Effector memory CD8-positive, alpha-beta T cell (primary cell): ENCODE data around the gene KCNH1.

Experiments used
- ATAC-seq: fragments of 150-1000 bp; cut with Tn5 transposase; replicated peaks from 2 replicates; pipeline ENCODE4 v1.10.0; 2021; ENCODE audit warnings: mild to moderate bottlenecking, moderate library complexity
- DNase-seq, 3 experiments: peaks; one replicate each; pipeline ENCODE4 v3.0.0; 2021
- H3K27ac Mint-ChIP-seq, 2 donors: one replicate each; pipeline ENCODE4 v1.8.0; 2022; ENCODE audit warnings: mild to moderate bottlenecking in 2 of 2, mixed read lengths in 2 of 2, moderate library complexity in 2 of 2
- H3K27me3 Mint-ChIP-seq, 2 donors: one replicate each; pipeline ENCODE4 v1.8.0; 2022; ENCODE audit warnings: mixed read lengths in 2 of 2
- H3K36me3 Mint-ChIP-seq: one replicate; pipeline ENCODE4 v1.8.0; 2022; ENCODE audit warnings: mild to moderate bottlenecking, moderate library complexity, mixed read lengths; ENCODE audit not compliant: insufficient read depth
- H3K4me1 Mint-ChIP-seq, 2 donors: one replicate each; pipeline ENCODE4 v1.8.0; 2022; ENCODE audit warnings: low read depth in 2 of 2, mixed read lengths in 2 of 2
- H3K4me3 Mint-ChIP-seq, 2 donors: one replicate each; pipeline ENCODE4 v1.8.0; 2022; ENCODE audit warnings: mild to moderate bottlenecking in 2 of 2, mixed read lengths in 2 of 2, moderate library complexity in 2 of 2
- H3K9me3 Mint-ChIP-seq, 2 donors: one replicate each; pipeline ENCODE4 v1.8.0; 2022; ENCODE audit warnings: mixed read lengths in 2 of 2

The KCNH1 gene

DNA sequence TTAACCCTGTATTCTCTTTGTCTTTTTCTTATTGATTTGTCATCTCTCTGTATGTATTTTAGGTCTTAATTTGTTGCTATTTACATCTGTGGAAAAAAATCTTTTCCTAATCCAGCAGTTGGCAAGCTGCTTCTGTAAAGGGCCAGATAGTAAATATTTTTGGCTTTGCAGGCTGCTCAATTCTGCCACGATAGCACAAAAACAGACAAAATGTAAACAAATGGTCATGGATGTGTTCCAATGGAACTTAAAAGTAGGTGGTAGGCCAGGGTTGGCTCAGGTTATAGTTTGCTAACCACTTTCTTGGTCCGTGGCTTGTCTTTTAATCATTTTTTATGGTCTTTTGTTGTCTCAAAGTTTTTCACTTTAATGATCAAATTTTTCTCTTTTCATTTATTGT, 433.4 kb downstream of the KCNH1 start:
- H3K4me3 Mint-ChIP-seq = no peak overlapping the region
- H3K36me3 Mint-ChIP-seq = no peaks in the 10 kb centered on the region
- no peaks in the 10 kb centered on the region for H3K9me3 Mint-ChIP-seq
- DNase-seq = no peak
- H3K4me1 Mint-ChIP-seq = peaks cover 0 to 5% of the 10 kb centered on the region in 2 donors
- H3K27ac Mint-ChIP-seq = no peak overlapping the region
- ATAC-seq = no peak
- no peaks in the 10 kb centered on the region for H3K27me3 Mint-ChIP-seq

- DNase-seq = no peak
- Mint-ChIP-seq H3K9me3 (no peaks in the 10 kb centered on the region), H3K27ac (no peak overlapping the region), H3K27me3 (no peaks in the 10 kb centered on the region), H3K4me3 (no peak overlapping the region), H3K4me1 (peaks cover 0 to 5% of the 10 kb centered on the region in 2 donors), H3K36me3 (no peaks in the 10 kb centered on the region)
- ATAC-seq = no peak
Measured at GRCh38 chr1:210700083-210700482, 433.9 kb downstream of the KCNH1 start.

DNA sequence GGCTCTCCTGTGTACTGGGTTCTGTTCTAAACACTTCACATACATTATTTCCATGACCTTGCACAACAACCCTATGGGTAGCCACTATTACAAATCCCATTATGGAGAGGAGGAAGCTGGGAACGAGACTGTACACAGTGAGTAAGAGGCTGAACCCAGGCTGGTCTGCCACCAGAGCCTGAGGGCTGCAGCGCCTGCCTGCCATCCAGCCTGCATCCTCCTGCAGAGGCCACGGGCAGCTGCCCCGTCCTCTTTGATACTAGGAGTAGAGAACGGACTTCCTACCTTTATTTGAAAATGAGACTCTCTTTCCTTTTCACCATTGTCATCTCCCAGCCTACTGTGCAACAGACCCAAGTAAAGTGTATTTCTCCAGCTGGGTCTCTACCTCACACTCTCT, 435.3 kb downstream of the KCNH1 start:
- H3K4me3 Mint-ChIP-seq = no peak overlapping the region
- no peak for DNase-seq
- H3K4me1 Mint-ChIP-seq = peaks cover 0 to 5% of the 10 kb centered on the region in 2 donors
- H3K27ac Mint-ChIP-seq = no peak overlapping the region
- H3K9me3 Mint-ChIP-seq = no peaks in the 10 kb centered on the region
- H3K36me3 Mint-ChIP-seq = no peaks in the 10 kb centered on the region
- no peak for ATAC-seq
- H3K27me3 Mint-ChIP-seq = no peaks in the 10 kb centered on the region

GRCh38 chr1:210697185-210697584, 436.8 kb downstream of the KCNH1 start:
- Mint-ChIP-seq H3K36me3 (no peaks in the 10 kb centered on the region), H3K4me1 (peaks cover 5 to 10% of the 10 kb centered on the region in 2 donors), H3K27ac (no peak overlapping the region), H3K4me3 (no peak overlapping the region), H3K9me3 (no peaks in the 10 kb centered on the region), H3K27me3 (no peaks in the 10 kb centered on the region)
- DNase-seq = no peak
- ATAC-seq = no peak

GRCh38 chr1:210696709-210697108, 437.2 kb downstream of the KCNH1 start:
- Mint-ChIP-seq H3K4me1 (peaks cover 5 to 10% of the 10 kb centered on the region in 2 donors), H3K27me3 (no peaks in the 10 kb centered on the region), H3K9me3 (no peaks in the 10 kb centered on the region), H3K4me3 (no peak overlapping the region), H3K36me3 (no peaks in the 10 kb centered on the region), H3K27ac (no peak overlapping the region)
- no peak for DNase-seq
- no peak for ATAC-seq

- Mint-ChIP-seq H3K9me3 (no peaks in the 10 kb centered on the region), H3K36me3 (no peaks in the 10 kb centered on the region), H3K27ac (no peak overlapping the region), H3K27me3 (no peaks in the 10 kb centered on the region), H3K4me1 (peaks cover 5 to 10% of the 10 kb centered on the region in 2 donors), H3K4me3 (no peak overlapping the region)
- DNase-seq (no peak), ATAC-seq (no peak)
Measured at GRCh38 chr1:210695026-210695425, 438.9 kb downstream of the KCNH1 start.

- ATAC-seq = no peak
- Mint-ChIP-seq H3K36me3 (no peaks in the 10 kb centered on the region), H3K9me3 (no peaks in the 10 kb centered on the region), H3K27me3 (no peaks in the 10 kb centered on the region), H3K27ac (no peak overlapping the region), H3K4me1 (peaks cover 5 to 10% of the 10 kb centered on the region in 2 donors), H3K4me3 (no peak overlapping the region)
- no peak for DNase-seq
Measured at GRCh38 chr1:210692796-210693195, 441.2 kb downstream of the KCNH1 start.

DNA sequence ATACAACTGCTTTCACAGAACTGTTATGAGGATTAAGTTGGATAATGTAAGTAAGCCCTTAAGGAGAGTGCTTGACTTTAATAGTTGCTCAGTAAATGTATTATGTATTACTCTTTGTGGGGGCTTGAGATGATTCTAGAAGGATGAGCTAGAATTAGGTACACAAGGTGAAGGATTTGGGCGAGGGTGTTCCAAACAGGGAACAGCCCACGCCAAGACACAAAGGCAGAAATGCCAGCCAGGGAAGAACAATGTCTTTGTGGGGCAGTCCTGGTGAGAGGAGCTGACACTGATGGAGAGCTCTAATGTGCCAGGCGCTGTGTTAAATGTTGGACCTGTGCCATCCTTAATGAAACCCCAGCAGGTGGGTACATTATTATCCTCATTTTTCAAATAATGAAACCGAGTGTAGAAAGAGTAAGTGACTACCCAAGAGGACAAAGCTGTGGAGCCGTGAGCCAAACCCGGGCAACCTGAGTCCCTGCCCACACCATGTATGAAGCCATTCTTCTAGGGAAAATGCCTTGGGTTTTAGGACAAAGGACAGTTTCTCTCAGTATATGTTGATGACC, 442.8 kb downstream of the KCNH1 start:
- ATAC-seq = no peak
- Mint-ChIP-seq H3K4me3 (no peak overlapping the region), H3K9me3 (no peaks in the 10 kb centered on the region), H3K27me3 (no peaks in the 10 kb centered on the region), H3K27ac (peak overlapping the region in 1 of 2 donors; percentile 32), H3K4me1 (peaks cover 5 to 7% of the 10 kb centered on the region in 2 donors), H3K36me3 (no peaks in the 10 kb centered on the region)
- DNase-seq = no peak

GRCh38 chr1:210690236-210690635, 443.7 kb downstream of the KCNH1 start:
- DNase-seq = no peak

GRCh38 chr1:210689826-210690225, 444.1 kb downstream of the KCNH1 start:
- H3K27me3 Mint-ChIP-seq = no peaks in the 10 kb centered on the region
- H3K4me1 Mint-ChIP-seq = peaks cover 5% of the 10 kb centered on the region in 2 donors
- H3K9me3 Mint-ChIP-seq = no peaks in the 10 kb centered on the region
- DNase-seq (no peak), ATAC-seq (no peak)
- no peaks in the 10 kb centered on the region for H3K36me3 Mint-ChIP-seq
- H3K27ac Mint-ChIP-seq = no peak overlapping the region
- H3K4me3 Mint-ChIP-seq = no peak overlapping the region

More at GRCh38 chr1:210690236-210690635, 443.7 kb downstream of the KCNH1 start:
- Mint-ChIP-seq H3K4me3 (no peak overlapping the region), H3K27ac (no peak overlapping the region), H3K4me1 (peaks cover 5% of the 10 kb centered on the region in 2 donors), H3K36me3 (no peaks in the 10 kb centered on the region), H3K27me3 (no peaks in the 10 kb centered on the region), H3K9me3 (no peaks in the 10 kb centered on the region)
- no peak for ATAC-seq

DNA sequence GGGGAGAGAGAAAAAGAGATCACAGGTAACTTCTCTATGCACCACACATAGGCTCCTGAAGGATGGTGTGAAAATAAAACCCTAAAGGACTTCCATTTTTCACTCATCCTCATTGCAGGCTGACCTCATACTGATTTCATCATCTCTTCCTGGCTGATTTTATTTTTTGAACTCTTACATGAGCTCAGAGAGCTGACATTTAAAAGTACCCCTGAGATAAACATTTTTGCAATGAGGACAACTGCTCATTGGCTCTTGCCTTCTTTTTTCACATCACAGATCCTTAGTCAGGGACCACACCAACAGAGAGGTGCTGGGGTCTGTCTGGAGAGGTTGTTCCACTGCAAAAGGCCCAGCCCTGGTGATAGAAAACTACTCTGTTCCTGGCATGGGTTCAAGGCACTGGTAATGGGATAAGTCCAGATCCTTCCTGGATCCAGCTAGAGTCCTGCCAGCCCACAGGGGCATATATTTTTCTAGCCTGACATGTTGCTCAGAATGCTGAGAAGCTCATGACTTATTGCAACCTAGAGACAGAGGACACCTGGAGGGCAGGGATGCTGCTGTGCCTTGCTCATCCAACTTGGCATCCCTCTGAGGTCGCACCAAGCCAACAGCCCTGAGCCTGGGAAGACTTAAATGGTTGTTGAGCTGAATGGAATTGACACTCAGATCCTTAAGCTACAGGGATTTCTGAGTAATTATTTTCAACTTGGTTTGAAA, 445.3 kb downstream of the KCNH1 start:
- ATAC-seq = no peak
- Mint-ChIP-seq H3K9me3 (no peaks in the 10 kb centered on the region), H3K4me1 (peaks cover 5% of the 10 kb centered on the region in 2 donors), H3K4me3 (no peak overlapping the region), H3K27me3 (no peaks in the 10 kb centered on the region), H3K27ac (no peak overlapping the region), H3K36me3 (peaks cover 4% of the 10 kb centered on the region)
- DNase-seq = no peak

DNA sequence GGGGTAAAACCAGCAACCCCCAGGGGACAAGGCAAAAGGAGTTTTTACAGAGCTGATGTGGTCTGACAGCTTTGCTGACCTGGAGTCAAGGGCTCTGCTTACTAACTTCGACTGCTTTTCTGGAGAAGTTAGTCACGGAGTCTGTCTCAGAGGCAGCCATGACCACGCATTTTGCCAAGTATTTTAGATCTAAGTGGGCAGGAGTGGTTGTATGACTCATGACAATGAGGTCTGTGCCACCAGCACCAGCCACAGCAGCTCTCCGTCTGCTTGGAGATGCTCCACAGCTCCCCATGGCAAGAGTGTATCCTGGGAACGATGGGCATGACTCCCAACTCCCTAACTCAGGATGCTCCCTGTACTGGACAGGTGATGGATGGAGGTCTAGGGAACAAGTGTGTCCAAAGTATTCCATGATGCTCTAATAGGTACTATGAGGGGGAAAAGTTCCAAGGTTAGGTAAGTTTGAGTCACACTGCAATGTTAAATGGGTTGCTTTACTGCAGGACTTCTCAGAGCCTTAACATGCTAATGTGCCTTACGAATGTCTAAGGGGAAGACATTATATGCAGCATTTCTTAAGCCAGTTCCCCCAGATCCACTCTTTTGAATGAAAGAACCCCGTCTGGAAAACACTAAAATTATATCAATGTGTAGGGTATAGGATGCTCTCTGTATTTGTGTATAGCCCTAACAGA, 446.2 kb downstream of the KCNH1 start:
- Mint-ChIP-seq H3K27me3 (no peaks in the 10 kb centered on the region), H3K9me3 (no peaks in the 10 kb centered on the region), H3K36me3 (peaks cover 4% of the 10 kb centered on the region), H3K27ac (no peak overlapping the region), H3K4me3 (no peak overlapping the region), H3K4me1 (no peaks in the 10 kb centered on the region)
- DNase-seq (no peak), ATAC-seq (no peak)

DNA sequence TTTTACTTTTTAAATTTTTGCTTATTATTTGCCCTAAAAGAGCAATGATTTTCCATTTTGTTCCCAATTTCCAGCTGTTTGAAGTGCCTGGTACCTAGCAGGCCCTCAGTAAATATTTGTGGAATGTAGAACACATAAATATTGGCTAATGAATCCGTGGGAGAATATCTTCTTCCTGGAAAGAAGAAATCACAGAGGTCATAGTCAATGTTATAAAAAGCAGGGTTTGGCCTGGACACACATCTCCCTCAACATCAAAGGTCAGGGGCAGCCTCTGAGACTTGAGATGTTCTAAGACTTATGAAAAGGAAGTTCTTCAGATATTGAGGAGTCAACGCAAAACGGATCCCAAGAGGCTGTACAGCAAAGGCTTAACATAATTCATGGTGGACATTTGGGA, 447.1 kb downstream of the KCNH1 start:
- no peak for ATAC-seq
- no peak for DNase-seq
- Mint-ChIP-seq H3K36me3 (peaks cover 4% of the 10 kb centered on the region), H3K4me3 (no peak overlapping the region), H3K4me1 (no peaks in the 10 kb centered on the region), H3K27ac (no peak overlapping the region), H3K9me3 (no peaks in the 10 kb centered on the region), H3K27me3 (no peaks in the 10 kb centered on the region)

- Mint-ChIP-seq H3K9me3 (no peaks in the 10 kb centered on the region), H3K27ac (no peak overlapping the region), H3K27me3 (no peaks in the 10 kb centered on the region), H3K4me1 (no peaks in the 10 kb centered on the region), H3K4me3 (no peak overlapping the region), H3K36me3 (peaks cover 8% of the 10 kb centered on the region)
- DNase-seq (no peak), ATAC-seq (no peak)
Measured at GRCh38 chr1:210685295-210685650, 448.7 kb downstream of the KCNH1 start.
